ENCODE results near the gene EYA3. TPM values are rescaled to one million over a fixed set of nuclear protein-coding genes. Genes with fewer than 3 reads are reported as not detected.

Gene EYA3
- polyA plus RNA-seq, 1 donor = 16.5 TPM

DNA sequence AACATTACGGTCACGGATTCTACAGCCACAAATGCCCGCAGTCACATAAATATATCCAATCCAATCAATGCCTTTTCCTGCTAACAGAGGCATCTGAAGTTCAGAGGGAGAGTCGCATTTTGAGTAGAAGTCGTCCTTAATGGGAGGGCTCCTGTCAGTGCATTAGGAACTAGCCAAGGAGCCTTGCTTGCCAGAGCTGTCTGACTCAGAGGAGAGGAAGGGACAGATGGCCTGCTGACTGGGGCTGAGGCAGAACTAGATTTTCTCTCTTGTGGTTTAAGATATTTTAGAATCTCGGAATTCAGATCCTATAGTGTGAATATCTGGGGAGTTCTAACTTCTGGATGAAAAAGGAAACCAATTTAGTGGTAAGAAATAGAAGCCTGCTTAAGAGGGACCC lies 118.0 kb downstream of the EYA3 start:
- no peak for DNase-seq (ENCODE audit: low read depth)

DNA sequence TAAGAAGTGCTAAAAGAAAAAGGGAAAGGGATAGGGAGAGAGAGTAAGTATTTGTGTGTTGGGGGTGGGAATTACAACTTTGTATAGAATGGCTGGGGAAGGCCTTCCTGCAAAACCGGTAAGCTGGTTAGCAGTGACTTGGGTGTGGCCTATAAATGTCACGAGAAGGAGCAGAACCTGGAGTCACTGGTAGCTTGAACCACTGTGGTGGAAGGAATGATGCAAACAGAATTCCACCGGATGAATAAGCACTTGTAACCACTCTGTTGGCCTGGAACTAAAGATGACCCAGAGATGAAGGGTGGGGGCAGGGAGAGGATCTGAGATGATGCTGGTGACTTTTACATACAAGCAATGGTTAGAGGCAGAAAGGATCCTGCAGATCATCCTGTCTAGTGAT lies 119.7 kb downstream of the EYA3 start:
- no peak for DNase-seq (ENCODE audit: low read depth)

DNA sequence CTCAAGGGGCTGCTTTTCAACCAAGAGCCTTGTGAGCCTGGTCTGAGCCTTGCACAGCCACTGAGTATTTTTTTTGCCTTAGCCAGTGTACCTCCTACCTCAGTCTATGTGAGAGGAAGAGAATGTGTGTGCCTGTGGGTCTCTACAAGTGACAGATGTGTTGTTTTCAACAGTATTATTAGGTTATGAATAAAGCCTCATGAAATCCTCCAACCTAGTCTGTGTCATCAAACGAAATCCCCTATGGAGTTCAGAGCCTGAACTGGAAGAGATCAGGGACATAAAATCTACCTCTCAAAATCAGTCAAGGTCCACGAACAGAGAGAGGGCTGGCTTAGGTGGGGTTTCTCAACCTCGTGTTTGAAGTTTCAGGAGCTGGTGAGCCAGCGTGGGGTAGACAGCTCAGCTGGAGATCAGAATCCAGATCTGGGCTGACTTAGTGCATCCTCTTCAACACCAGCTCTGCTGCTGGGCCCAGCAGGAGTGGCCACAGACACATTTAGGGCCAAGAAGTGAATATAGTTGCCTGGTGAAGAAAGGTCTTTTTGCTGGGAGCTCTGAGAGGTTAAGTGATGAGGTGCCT lies 120.4 kb downstream of the EYA3 start:
- DNase-seq (ENCODE audit: low read depth) = no peak

DNA sequence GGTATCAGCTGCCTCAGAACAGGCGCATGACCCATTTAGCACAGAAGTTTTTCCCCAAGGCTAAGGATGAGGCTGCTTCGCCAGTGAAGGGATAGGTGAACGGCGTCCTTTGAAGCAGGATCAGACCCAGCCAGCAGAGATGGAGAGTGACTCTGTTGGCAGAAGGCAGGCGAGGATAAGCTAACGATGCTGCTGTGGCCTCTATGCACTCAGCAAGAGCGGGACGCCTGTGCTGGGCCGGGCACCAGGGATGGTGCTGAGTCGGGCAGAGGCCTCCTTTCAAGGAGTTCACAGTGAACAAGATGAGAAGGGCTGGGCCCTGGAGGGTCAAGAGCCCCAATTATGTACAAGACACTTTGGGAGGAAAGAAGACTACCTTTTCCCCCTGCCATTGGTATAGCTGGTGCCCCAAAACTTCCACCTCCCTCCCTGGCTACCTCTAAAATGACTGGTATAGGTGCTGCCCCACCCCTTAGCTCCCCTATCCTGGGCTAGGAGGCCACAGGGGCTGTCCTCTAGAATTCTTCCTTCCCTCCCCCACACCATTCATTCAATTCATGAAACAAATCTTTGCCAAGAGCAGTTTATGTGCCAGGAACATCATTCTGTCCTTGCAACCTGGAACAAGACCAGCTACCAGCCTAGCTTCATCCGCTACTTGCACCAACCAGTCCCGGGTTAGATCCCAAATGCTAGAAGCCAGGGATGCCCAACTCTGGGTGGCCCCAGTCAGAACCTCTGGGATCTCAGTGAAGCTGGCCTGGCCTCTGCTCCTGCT lies 121.1 kb downstream of the EYA3 start:
- no peak for DNase-seq (ENCODE audit: low read depth)

DNA sequence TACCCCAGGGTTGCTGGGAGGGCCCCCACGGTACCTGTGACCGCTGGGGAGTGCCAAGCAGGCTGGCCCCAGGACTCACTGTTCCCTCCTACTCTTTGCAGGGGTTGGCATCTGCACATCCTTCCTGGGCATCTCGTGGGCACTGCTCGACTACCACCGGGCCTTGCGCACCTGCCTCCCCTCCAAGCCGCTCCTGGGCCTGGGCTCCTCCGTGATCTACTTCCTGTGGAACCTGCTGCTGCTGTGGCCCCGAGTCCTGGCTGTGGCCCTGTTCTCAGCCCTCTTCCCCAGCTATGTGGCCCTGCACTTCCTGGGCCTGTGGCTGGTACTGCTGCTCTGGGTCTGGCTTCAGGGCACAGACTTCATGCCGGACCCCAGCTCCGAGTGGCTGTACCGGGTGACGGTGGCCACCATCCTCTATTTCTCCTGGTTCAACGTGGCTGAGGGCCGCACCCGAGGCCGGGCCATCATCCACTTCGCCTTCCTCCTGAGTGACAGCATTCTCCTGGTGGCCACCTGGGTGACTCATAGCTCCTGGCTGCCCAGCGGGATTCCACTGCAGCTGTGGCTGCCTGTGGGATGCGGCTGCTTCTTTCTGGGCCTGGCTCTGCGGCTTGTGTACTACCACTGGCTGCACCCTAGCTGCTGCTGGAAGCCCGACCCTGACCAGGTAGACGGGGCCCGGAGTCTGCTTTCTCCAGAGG lies 121.9 kb downstream of the EYA3 start:
- DNase-seq (ENCODE audit: low read depth) = no peak

DNA sequence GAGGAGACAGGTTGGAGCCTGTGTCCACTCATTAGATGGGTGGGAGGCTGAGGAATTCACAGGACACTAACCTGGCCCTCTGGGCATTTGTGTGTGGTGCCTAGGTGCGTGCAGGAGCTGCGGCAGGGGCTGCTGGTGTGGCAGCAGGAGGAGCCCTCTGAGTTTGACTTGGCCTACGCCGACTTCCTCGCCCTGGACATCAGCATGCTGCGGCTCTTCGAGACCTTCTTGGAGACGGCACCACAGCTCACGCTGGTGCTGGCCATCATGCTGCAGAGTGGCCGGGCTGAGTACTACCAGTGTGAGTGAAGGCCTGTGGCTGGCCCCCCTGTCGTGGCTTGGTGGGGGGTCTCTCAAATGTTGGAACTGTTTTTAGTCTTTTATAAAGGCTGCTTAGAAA lies 125.0 kb downstream of the EYA3 start:
- DNase-seq (ENCODE audit: low read depth) = no peak

DNA sequence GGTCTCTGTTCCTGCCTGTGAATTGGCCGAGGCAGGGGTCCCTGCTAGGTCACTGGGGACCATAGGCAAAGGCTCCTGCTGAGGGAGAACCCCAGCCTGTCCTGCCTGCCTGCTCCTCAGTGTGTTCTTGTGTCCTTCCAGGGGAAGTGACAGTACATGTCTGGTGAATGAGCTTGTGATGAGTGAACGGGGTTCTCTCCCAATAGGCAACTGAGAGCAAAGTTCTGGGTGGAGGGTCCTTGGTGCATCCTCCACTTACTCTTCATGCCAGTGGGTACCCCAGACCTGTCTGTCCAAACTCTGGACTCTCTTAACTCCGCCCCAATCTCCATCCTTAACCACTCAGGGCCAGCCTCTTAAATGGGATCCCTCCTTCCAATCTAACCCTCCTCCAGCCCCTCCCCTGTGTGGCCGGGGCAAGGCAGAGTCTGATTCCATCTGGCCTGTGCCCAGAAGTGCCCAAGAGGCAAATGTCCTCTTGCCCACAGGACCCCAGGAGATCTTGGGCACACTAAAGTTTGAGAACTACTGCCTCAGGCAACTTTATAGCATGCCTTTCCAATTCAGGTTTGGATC lies 126.7 kb downstream of the EYA3 start:
- DNase-seq (ENCODE audit: low read depth) = no peak

DNA sequence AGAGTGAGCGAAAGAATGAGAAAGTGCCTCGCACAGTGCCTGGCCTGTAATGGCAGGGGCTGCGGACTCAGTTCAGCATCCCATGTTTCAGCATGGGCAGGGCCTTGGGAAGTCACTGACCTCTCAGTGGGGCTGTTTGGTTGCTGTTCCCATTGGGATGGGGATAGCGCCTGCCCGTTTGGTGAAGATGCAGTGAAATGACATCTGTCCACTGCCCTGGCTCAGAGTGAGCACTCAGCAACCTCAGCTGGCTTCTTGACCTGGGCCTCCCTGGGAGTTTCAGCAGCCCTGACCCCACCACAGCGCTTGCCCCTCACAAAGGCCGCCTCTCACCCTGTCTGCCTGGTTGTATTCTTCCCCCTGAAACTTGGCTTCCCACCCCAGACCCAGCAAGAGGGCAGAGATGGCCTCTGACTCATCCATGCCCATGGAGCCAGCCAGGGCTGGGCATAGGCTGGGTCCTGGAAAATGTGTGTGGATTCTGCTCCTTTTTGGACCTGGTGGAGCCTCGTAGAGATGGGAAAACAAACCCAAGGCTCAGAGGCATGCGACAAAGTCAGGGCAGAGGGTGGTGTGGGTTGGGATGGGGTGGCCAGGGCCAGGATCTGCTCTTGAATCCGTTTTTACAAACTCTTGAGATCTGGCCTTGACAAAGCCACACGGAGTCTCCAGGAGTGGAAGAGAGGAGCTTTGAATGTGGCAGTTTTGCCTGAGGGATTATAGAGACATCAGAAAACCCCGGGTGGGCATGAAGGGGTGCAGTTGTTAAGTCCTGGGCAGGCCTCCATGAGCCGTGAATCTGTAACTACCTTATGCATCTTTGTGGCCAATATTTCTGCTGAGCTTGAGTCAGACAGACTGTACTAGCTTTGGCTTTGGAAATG lies 127.4 kb downstream of the EYA3 start:
- DNase-seq (ENCODE audit: low read depth) = no peak

DNA sequence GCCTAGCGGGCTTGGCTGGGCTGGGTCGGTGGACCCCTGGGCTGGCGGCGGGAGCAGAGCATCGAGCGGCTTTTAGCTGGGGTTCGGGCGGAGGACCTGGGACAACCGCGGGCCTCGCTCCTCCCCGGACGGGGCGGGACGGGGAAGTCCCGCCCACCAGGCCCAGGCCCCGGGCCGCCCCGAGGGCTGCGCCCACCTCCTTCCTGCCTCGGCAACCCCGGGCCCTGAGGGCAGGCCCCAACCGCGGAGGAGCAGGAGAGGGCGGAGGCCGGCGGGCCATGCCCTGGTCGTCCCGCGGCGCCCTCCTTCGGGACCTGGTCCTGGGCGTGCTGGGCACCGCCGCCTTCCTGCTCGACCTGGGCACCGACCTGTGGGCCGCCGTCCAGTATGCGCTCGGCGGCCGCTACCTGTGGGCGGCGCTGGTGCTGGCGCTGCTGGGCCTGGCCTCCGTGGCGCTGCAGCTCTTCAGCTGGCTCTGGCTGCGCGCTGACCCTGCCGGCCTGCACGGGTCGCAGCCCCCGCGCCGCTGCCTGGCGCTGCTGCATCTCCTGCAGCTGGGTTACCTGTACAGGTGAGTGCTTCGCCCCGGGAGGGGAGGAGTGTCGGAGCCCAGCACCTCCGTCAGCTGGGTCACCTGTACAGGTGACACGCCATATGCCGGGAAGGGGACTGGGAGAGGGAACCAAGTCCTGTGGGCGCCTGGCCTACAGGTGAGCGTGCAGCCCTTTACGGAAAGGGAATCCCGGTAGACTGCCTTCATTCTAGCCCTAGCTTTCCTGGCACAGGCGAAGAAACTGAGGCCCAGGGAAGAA lies 128.4 kb downstream of the EYA3 start, which contains the start of gene XKR8:
XKR8 (plus strand) TSS at position 182 of the 812 bp plus-strand sequence; CDS start at position 279, 97 bp downstream.
- no peak for DNase-seq (ENCODE audit: low read depth)

DNA sequence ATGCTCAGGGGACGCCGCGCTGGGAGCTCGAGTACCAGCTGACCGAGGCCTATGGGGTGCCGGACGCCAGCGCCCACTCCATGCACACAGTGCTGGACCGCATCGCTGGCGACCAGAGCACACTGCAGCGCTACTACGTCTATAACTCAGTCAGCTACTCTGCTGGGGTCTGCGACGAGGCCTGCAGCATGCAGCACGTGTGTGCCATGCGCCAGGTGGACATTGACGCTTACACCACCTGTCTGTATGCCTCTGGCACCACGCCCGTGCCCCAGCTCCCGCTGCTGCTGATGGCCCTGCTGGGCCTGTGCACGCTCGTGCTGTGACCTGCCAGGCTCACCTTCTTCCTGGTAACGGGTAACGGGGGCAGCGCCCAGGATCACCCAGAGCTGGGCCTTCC lies 129.9 kb downstream of the EYA3 start:
- no peak for DNase-seq (ENCODE audit: low read depth)

DNA sequence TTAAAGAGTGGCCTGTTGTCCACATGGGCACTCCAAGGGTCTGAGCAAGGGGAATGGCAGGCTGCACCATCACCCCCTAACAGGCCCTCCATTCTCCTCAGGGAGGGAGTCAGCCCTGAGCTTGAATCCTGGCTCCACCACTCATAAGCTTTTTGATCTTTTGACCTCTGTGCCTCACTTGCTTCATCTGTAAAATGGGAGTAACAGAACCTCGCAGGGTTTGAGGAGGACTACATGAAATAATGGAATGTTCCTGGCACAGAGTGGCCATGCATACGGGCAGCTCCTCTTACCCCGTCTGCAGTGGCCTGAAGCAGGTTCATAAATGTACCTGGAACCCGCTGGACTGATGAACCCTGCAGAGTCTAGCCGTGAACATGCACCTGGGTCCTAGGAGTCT lies 130.8 kb downstream of the EYA3 start:
- no peak for DNase-seq (ENCODE audit: low read depth)

DNA sequence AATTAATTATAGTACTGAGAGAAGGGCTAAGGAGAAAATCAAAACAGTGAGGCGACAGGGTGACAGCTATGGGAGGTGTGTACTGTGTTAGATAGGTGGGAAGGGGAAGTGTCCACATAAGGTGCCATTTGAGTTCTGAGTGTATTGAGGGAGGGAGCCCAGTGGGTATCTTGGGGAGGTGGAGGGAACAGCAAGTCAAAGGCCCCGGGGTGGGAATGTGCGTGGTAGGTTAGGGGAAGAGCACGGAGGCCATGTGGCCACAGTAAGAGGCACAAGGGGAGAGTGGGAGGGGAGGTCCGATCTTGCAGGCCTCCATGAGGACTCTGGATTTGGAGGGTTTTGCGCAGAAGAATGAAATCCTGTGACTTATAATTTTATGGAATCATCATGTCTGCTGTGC lies 131.6 kb downstream of the EYA3 start:
- DNase-seq (ENCODE audit: low read depth) = no peak

DNA sequence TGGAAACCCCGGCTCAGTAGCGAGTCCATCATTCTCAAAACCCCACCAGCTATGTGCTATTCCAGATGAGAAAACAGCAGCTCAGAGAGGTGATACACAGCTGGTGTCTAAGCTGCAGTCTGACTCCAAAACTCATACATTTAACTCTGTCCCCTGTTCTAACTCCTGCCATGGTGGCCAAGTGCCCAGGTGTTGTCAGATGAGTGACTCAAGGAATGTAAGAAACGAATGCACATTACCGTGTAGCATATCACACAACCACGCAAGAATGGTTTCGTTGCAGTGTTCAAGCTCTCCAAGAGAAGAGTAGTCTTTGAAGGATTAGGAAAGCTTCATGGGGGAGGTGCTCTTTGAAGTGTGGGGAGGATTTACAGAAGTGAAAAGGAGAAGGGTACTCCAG lies 133.3 kb downstream of the EYA3 start:
- DNase-seq (ENCODE audit: low read depth) = no peak

DNA sequence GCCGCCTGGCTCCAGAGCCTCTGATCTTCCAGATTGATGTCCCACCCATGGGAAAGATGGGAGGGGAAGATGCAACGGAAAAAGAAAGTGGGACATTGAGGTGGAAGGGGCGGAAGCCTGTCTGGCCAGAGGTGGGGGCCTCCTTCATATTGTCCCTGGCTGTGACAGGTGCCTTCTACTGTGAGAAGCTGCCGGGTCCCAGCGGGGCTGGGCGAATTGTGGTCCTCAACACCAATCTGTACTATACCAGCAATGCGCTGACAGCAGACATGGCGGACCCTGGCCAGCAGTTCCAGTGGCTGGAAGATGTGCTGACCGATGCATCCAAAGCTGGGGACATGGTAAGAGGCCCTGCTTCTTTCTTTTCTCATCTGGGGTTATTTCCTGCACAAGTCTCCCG lies 134.2 kb downstream of the EYA3 start:
- no peak for DNase-seq (ENCODE audit: low read depth)

DNA sequence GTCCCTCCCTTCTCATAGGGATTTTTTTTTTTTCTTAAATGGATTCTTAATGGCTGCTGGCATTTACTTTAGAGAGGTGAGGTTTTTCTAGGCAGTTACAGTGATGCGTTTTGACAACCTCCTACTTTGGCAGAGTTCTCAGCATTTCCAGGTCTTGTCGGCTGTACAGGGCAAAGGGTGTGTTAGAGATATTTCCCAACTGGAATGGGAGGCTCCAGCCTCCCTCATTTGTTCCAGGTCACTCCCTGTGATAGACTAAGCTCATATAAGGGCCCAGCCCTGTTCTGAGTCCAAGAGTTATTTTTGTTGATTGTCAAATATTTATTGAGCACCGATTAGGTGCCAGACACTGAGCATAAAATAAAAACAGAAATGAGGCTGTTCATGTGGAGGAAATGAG lies 136.3 kb downstream of the EYA3 start:
- DNase-seq (ENCODE audit: low read depth) = no peak

DNA sequence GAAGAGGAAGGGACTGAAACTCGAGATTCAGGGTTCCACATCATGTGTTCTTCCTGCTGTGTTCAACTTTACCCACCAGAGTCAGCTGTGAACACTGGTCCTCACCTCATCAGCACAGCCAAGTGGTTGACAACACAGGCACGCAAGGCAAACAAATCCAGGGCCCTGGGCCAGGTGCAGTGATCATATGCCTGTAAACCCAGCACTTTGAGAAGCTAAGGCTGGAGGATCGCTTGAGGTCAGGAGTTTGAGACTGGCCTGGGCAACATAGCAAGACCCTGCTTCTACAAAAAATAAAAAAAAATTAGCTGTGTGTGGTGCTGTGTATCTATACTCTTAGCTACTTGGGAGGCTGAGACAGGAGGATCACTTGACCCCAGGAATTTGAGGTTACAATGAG lies 137.0 kb downstream of the EYA3 start:
- no peak for DNase-seq (ENCODE audit: low read depth)

DNA sequence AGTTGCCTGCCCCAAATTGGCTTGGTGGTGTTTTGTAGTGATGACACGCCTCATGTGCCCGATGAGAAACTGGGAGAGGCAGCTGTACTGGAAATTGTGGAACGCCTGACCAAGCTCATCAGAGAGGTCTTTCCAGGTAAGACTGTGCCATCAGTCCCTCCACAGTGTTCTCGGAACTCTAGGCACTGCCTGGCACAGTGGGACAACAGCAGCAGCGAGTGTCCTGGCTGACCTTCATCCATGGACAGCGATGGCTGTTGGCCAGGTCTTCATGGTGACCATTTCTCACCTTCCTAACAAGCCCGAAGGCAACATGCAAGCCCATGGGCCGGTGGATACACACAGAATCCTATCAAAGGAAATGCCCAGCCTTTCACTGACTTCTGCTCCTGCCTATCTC lies 139.4 kb downstream of the EYA3 start:
- DNase-seq (ENCODE audit: low read depth) = no peak

DNA sequence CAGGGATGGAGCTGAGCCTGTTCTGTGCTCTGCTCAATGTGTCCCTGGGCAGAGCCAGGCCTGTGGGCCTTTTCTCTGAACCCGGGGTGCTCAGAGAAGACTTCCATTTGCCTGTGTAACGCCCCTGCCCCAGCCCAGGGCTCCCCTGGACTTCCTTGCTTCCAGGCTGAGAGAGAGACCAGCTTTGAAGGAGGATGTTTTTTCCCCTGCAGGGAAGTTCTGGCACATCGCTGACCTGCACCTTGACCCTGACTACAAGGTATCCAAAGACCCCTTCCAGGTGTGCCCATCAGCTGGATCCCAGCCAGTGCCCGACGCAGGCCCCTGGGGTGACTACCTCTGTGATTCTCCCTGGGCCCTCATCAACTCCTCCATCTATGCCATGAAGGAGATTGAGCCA lies 143.4 kb downstream of the EYA3 start:
- no peak for DNase-seq (ENCODE audit: low read depth)

DNA sequence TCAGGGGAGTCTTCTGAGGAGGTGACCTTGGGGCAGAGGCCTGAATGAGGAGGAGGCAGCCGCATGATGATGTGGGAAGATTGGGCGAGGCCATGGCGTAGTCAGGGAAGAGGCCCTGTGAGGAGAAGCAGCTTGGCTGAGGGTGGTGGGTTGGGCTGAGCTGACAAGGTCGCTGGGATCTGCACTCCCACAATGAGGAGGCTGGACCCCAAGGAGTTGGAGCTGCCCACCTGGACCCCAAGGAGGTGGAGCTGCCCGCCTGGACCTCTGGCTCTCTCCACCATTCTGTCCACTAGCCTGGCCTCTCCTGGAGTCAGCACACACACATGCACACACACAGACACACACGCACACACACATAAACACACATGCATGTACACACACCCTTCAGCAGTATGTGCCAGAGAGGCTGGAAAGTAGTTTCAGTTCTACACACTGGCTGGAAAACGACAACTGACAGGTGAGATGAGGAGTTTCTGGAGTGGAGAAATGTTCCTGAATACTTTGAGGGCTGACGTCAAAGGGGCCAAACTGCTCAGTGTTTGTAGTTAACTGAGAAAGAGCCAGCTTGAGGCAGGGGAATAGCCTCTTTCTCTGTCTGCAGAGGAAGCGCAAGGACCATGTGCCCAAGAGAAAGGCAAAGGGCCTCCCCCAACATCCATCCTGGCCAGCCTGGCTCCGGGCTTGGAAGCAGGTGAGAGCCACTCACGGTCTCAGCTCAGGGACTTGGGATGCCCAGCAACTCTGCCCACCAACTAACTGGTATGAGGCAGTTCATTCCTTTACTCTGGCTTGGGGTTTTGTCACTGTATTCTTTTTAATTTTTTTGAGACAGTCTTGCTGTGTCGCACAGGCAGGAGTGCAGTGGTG lies 146.5 kb downstream of the EYA3 start:
- DNase-seq (ENCODE audit: low read depth) = no peak
